CD4-positive, alpha-beta T cell treated with Interferon gamma for 1 hour (primary cell): ENCODE results near the gene CAD.
A peak's percentile ranks its signal among the peaks of the same experiment; 100 is the strongest.
"Not testable (repeated sequence)": the region's sequence is repeated elsewhere in the genome, so short reads cannot be mapped to it uniquely, and the experiment has no call there.

Source experiments
- DNase-seq: peaks from one replicate; pipeline ENCODE4 v3.0.0-alpha.2; 2020

CAD gene

DNA sequence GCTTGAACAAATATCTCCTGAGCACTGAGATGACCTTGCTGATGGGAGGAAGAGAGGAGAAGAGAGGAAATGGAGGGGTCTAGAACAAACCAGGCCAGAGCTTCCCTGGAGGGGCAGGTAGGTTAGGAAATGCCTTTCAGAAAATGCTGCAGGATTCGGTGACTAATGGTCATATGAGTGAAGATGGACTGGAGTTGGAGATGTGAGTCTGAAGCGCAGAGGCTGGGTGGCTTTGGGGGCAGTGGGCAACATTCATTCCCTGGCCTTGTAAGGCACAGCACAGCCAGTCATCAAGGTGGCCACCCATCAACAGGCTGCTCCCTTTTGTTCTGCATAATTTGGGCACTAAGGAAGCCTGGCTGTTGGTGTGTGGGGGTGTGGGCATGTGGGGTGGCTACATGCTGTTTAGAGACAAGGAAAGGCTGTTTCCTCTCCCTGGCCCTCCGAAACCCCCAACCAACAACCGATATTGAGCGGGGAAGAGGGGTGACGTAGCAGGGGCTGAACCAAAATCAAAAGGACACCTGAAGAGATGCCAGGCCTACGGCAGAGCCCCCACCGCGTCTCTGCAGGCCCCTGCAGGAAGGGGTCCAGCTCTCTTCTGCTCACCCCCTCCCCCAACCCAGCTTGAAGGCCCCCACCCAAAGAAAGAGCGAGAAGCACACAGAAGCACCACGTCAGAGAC lies 44.2 kb downstream of the CAD start:
- DNase-seq = no peak

DNA sequence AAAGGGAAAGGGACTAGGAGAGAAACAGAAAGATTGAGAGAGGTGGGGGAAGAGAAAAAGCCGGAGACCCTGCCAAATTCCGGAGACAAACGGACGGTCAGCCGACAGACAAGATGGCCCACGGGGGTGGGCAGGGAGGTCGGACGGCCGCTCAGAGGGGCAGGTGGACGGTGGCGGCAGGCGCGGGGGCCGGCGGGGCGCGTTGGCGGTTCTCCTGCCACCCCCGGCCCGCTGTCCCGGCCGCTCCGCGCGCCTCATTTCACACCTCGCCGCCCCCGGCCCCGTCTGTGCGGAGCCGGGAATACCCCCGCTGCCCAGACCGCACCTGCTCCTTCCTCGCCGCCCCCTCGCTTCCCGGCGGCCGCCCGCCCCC lies 44.7 kb downstream of the CAD start:
- DNase-seq = no peak

DNA sequence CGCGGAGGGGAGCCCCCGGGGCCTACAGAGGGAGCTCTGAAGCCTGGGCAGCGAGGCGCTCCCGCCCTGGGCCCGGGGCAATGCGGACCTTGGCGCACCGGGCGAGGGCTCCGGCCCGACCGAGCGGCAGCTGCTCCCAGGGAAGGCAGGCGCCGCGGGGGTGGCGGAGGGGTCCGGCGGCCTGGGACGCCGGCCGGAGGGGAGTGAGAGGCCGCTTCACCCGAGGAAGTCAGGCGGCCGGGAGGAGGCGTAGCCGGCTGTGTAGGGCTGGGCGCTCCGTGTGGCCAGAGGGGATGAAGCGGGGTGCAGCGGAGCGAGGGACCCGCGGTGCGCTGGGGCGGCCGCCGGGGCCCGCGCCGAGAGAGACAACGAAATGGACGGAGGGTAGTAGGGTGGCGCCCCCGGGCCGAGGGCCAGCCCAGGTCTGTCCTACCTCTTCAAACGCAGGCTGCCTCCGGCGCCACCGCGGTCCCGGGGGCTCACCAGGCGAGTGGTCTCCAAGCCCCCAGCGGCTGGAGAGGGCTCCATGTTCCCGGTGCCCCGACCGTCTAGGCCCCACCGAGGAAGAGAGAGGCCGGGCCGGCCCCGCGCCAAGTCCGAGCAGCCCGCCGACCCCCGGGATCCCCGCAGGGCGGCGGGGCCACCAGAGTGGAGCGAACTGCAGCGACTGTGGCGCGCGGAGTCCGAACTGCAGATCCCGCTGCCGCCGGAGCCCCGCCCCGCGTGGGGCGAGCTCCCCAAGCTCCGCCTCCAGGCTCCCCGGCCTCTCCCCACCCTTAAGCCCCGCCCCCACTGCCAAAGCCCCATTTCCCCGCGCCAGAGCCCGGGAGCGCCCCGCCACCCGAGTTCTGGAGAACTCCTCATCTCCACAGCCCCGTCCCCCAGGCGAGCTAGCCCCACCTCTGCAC lies 45.5 kb downstream of the CAD start, which contains the start of gene SLC30A3:
Gene SLC30A3 (minus strand): TSS at position 669 of the 908 bp plus-strand sequence. CDS start 141 bp downstream, at position 528.
- peak; percentile 74 for DNase-seq

DNA sequence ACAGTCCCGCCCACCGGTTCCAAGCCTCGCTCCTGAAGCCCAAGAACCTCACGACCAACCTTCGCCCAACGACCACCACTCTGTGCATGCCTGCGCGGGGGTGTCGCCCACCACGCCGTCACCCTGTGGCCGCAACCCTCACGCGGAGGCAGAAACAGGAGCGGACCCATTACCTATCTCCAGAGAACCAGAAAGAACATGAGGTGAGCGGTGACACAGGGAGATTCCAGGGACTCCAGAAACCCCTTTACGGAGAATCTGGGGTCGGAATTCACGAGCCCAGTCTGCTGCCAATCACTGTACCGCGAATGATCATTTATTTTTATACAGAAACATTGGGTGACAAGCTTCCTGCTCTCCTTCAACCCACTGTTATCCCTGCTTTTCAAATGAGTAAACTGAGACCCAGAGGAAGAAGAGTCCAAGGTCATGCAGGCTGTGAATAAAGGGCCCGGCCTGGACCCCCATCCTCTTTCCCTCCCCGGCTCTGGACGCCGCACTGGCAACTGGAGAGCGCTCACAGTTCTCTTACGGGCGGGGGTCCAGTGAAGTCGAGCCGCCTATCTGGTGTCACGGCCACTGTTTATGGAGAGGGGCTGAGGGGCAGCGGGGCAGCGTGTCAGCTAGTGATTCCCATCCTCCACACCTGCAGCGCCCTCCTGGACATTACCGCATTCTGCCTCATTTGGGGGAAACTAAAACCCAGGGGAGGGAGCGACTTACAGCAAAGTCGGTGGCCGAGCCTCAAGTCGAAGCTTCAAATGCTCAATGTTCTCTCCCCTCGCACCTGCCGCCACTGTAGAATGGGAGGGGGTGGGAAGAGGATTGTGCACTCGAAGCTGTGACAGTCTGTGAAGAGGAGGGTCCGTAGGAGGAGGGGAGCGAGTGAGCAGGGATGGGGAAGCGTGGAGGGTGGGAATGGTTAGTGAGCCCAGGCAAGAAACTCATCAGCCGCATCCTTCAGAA lies 46.4 kb downstream of the CAD start:
- no peak for DNase-seq

DNA sequence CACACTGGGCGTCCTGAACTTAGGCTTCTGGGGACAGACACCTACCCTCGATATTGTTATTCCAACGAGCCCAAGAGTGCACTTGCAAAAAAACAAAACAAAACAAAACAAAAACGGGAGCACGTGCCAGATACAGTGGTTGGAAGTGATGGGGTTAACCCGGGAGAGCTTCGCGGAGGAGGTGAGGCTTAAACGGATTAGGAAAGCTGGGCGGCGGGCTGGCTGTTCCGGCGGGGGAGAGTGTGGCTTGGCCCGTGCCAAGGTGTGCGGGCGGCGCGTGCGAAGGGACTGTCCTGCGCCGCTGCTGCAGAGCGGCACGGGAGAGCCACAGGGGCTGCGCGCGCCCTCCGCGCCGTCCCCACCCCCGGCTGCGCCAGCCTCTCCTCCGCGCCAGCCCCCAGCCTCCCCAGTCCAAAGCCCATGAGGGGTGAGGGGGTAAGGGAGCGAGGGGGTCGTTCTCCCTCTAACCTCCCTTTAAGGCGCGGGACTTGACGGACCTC lies 47.1 kb downstream of the CAD start:
- no peak for DNase-seq

DNA sequence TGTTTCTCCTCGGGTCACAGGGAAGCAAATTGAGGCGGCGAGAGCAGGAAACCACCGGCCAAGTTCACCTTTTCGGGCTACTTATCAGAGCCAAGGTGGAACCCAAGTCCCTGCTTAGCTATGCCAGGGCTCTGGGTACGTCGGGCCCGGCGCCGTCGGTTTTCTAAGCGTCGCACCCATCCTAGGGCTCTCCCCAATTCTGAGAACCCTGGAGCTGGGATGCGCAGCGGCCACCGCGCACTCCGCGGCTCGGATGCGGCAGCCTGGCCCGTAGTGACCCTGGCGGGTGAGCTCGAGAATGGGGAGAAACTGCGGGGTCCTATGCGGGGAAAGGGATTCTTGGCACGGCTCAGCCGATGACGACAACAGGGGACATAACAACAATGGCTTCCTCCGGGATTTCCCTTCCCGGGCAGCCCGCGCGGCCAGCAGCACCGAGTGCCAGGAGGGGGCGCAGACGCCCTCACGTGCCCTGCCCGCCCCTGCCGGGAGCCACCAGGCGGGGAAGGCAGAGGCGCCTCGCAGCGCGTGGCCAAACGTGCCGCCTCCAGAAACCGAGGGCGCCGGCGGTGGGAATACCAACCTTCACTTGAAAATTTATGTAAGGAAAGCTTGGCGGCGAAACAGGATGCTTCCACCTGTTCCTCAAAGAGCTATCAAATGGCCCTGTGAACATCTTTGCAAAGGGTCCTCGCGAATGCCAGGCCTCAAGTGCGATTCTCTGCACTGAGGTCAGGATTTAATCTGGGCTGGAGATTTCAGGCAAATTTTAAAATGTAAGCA lies 47.8 kb downstream of the CAD start:
- DNase-seq = peak; percentile 76

DNA sequence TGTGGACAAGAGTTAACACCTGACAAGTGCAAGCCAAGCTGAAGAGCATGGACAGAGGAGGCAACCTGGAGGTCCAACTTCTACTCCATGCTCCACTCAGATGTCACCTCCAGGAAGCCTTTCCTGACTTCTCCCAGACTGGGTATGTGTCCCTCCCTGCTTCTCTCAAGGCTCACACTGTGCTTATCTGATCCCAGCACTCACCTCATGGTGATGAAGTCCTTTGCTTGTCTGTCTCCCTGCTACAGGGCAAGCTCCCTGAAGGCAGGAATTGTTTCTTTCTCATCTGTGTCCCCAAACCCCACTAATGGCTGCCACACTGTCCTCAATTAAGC lies 48.3 kb downstream of the CAD start:
- no peak for DNase-seq

DNA sequence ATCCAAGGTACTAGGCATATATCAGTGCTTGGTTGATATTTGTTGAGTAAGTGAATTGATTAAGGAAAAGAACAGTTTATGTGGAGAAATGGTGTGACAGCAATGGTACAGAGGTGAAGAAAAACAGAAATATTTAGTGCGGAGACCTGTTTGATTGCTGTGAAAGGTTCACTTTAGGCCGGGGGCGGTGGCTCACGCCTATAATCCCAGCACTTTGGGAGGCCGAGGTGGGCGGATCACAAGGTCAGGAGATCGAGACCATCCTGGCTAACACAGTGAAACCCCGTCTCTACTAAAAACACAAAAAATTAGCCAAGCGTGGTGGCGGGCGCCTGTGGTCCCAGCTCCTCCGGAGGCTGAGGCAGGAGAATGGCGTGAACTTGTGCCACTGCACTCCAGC lies 51.1 kb downstream of the CAD start:
- not testable (repeated sequence) for DNase-seq

DNA sequence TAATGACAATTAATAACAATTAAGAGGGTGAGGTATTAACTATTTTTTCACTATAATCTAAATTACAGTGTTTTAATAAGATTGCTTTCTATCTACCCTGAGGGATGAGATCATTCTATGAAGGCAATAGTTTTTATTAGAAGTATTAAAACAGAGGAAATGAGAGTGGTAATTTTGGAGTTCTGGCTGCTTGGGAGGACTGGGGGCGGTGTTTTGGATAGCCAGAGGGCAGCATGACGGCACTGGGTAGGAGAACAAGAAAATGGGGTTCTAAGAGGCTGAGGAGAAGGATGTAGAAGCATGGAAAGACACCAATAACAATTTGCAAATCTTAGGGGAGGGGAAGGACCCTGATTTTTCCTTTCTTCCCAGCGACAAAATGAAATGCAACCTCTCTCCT lies 53.0 kb downstream of the CAD start:
- DNase-seq = no peak

DNA sequence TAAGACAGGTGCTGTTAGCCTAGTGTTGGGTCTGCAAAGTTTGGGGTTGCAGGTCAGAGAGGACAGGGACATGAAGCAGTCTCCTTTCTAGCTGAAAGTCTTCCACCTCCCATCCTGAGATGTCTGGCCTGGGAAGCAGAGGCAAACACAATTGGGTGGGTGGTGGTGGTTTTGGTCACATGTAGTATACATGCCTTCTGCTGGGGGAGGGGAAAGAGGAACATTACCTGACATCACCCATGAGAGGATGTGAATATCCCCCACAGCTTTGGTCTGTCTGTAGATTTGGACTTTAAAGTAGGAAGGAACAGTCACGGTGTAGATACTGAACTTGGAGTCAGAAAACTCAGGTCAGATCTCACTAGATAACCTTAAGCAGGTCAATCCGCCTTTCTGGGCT lies 53.5 kb downstream of the CAD start:
- DNase-seq = no peak

DNA sequence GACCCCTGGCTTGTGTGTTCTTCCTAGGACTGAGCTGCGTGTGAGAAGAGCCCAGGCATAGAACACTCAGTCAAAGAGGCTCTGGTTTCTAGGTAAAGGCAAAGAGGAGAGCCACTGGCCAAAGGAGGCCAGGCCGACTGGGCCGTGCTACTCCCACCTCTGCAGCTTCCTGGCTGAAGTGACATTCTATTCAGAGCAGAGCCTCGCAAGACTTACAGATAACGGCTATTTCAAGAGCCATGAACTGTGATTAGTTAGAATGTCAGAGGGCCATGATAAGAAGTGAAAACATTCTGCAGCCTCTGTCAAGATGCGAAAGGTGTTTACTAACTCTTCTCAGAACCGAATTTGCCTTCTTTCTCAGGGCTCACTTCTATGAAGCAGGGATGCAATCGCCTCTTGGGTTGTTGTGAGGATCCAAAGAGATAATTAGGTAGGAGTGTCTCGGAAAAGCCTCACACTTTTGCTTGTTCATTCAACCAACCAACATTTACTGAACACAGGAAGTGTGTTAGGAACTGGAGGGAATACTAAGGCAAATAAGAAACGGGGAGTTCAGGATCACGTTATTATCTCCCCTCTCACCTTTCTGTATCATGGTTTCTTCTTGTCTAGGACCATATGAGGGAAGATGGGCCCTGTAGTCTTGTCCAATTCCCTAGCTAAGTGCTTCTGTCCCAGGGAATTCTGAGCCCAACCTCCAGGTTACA lies 54.6 kb downstream of the CAD start:
- DNase-seq = no peak

DNA sequence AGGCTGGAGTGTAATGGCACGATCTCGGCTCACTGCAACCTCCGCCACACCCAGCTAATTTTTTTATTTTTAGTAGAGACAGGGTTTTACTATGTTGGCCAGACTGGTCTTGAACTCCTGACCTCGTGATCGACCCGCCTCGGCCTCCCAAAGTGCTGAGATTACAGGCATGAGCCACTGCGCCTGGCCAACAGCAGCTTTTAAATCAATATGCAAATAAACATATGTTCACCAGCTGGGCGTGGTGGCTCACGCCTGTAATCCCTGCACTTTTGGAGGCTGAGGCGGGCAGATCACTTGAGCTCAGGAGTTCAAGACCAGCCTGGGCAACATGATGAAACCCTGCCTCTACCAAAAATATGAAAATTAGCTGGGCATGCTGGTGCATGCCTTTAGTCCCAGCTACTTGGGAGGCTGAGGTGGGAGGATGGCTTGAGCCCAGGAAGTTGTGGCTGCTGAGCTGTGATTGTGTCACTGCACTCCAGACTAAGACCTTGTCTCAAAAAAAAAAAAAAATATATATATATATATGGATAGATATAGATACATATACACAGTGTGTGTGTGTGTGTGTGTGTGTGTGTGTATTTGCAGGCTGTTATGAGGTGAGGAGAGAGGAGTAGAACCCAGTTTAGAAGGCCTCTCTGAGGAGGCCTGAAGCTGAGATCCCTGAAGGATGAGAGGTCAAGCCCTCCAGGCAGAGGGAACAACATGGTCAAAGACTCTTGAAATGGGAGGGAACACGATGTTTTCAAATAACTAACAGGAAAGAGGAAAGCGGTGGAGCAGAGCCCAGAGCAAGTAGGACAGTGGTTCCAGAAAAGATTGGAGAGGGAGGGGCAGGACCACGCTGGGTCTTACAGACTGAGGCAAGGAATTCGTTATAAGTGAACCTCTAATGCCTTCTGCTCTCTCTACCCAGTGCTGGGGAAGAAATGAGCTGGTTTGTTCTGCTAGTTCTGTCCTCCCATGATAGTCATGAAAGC lies 55.7 kb downstream of the CAD start:
- DNase-seq = not testable (repeated sequence)

DNA sequence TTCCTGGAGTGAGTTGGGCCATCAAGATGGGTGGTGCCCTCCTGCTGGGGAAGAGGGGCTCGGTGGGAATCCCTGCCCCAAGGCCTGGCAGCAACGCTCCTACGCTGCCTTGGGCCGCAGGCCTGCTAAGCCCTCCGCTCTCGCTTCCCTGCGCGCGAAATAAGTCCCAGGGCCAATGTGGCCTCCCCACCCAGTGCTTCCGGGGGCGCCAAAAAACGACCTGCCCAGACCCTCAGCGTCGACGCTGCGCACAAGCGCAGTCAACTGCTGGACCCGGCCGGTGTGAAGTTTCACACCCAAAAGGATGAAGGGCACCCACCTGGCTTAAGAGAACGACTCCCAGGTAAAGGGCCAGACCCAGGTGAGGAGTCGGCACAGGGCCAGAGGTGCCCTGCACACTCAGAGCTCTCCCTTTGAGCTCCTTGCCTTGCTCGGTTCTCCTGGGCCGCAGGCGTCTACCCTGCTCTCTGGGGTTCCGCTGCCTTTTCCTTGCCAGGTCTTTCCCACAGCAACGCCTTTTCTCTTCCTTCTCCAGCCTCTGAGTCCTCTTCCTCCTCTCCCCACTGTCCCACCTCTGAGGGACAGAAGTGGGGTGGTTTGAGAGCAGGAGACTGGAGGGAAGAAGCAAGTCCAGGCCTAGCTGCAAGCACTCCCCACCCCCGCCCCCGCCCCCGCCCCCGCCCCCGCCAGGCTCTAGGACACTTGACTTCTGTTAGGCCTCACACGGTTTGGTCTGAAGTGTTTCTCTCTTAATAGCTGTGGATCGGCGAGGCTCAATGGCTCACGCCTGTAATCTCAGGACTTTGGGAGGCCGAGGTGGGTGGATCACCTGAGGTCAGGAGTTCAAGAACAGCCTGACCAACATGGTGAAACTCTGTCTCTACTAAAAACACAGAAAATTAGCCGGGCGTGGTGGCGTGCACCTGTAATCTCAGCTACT lies 58.3 kb downstream of the CAD start, which contains the start of gene DNAJC5G:
Gene DNAJC5G (plus strand): TSS at position 223 of the 940 bp plus-strand sequence. CDS start 1,296 bp downstream, outside the sequence.
- no peak for DNase-seq

DNA sequence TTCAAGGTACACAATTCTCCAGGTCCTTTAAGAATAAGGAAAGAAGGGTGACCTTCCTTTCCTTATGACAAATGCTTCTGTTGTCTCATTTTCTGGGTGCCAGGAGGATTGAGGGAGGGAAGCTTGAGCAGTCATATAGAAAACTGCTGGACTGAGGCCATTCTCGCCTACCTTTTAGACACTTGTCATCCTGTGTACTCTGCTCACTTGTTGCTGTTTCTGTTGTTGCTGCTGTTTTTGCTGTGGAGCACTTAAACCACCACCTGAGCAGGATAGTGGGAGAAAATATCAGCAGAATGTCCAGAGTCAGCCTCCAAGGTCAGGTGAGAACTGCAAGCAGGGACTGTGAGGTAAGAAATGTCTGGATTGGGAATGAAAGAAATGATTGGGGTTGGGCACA lies 60.8 kb downstream of the CAD start:
- DNase-seq = no peak

DNA sequence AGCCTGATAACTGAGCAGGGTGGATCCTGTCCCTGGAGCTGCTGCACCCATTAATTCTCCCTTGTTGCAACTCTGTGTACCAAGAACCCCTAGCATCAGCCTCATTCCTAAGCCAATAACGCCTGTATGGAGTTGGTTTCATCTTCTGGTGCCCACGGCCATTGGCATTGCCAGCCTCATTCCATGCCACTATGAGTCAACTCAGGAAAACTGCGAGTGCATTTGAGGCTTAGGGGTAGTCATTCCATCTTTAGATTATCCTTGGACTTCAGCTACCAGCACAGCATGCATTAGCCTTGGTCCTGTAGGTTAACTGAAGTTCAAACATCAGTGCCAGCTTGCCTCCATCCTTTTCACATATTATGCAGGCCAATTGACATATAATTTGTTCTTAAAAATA lies 63.7 kb downstream of the CAD start:
- no peak for DNase-seq

DNA sequence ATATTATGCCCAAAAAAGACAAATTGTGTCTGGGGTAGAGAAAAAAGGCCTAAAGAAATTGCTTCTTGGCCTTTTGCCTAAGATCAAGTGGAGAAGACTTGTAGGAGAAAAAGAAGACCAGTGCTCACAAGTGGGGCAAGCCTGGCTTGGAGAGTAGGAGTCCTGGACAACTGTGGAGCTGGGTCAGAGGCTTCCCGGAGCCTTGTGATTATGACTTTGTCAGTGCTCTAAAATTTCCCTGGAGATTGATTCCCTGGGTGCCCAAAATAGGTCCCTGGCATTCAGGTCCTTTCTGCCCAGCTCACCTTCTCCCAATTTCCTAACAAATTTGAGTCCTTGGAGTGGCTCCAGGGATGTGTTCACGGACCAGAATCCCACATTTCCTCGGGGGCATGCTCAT lies 64.3 kb downstream of the CAD start:
- DNase-seq = no peak

DNA sequence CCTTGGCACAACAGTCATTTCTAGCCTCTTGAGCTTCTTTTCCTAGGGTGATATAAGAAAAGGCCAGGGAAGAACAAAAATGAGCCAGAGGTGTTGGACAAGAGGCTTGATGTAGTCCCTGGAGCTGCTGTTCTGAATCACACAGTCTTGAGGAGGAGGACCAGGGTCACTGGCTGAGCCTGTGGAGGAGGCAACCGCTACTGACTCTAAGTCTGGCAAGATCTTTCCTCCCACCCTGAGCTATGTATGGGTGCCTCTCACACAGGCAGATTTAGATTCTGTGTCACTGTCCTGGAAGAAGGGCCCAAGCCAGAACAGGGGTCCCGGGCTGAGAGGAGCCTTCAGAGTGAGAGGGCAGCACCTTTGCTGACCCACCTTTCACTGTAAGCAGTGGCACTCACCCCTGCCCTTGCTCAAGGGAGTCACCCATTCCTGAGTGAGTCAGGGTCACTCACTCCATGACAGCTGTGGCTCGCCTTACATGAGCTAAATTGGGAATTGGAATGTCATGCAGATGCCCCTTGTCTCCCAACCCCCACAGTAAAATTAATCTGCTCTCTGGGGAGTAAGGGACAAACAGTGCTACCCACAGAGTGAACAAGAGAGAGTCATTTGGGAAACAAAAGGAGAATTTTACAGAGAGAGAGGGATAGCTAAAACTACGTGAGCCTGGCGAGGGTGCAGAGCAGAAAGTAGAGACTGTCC lies 64.8 kb downstream of the CAD start, which contains the start of gene TRIM54:
Gene TRIM54 (plus strand): TSS at position 575 of the 705 bp plus-strand sequence. CDS start 303 bp downstream, outside the sequence.
- DNase-seq = no peak

DNA sequence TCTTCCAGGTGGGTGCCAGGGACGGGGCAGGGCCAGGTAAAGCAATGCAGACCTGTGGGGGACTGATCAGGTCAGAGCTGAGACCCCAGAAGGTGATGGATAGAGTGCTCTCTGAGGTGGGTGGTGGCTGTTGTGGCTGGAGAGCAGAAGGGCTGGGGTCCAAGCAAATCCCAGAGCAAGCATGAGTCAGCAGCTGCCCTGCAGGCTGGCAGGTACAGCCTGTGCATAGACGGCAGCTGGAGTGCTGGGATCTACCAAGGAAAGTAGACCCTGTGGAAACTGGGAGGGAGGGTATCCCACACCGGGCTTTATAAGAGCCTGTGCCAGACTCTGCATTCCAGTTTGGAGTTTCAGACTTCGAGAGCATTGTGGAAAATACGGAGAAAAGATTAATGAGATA lies 65.7 kb downstream of the CAD start:
- DNase-seq = no peak
